GM21528 (cell line): ENCODE results near the gene SLC8A2.

Experiments
- ATAC-seq: cut with Tn5 transposase; IDR thresholded peaks from one replicate; pipeline ENCODE4 v1.9.1; 2021; ENCODE audit warnings: mild to moderate bottlenecking, moderate library complexity; ENCODE audit not compliant: unreplicated experiment, low FRiP score

Gene SLC8A2

DNA sequence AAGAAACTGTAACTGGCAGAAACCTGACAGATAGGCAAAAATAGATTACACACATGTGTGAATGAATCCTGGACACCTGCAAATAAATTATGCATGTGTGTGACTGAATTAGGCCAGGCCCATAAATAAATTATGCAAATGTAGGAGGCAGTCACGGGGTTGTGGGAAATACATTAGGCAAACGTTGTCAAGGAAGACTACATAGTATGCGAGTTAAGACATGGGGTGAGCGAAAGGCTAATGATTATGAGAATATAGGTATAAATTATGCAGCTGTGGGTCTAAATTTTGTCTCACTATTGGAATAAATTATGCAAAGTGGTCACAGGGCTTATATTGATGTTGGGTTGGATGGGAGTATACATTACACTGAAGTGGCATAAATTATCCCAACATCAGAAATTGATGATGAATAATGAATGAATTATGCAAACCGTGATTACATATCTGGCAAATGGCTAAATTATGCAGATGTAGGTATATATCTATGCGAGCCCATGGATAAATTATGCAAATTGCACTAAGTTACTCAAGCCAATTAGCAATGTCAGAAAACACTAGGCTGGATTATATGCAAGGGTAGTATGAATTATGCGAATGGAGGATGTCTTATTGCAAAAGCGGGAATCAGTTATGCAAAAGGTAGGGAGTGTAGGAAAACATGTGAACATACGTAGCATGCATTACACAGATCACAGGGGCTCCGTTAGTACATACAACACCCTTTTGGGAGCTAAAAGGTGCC, 6.8 kb downstream of the SLC8A2 start:
- ATAC-seq: no peak

DNA sequence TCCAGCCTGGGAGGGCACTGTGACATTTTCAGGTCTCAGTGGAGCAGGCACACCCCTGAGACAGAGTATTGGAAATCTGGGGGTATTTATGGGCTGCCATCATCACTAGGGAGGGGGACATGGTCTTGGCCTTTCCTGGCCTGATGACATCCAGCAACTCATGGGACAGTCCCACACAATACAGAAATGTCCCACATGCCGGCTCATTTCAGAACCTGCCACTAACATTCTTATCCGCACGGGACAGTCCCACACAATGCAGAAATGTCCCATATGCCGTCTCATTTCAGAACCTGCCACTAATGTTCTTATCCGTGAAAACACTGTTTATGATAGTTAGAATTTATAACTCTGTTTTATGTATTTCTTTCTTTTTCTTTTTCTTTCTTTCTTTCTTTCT, 9.8 kb downstream of the SLC8A2 start:
- no peak for ATAC-seq

DNA sequence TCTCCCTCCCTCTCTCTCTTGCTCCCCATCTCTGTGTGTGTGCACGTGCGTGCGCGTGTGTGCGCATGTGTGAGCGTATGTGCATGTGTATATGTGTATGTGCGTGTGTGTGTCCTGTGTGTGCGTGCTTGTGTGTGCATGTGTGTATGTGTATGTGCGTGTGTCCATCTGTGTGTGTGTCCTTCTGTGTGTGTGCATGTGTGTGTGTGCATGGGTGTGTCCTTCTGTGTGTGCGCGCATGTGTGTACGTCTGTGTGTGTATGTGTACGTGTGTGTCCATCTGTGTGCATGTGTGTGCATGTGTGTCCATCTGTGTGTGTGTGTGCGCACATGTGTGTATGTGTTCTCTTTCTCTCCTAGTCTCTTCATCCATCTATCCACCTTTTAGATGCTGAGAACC, 12.2 kb downstream of the SLC8A2 start:
- no peak for ATAC-seq

DNA sequence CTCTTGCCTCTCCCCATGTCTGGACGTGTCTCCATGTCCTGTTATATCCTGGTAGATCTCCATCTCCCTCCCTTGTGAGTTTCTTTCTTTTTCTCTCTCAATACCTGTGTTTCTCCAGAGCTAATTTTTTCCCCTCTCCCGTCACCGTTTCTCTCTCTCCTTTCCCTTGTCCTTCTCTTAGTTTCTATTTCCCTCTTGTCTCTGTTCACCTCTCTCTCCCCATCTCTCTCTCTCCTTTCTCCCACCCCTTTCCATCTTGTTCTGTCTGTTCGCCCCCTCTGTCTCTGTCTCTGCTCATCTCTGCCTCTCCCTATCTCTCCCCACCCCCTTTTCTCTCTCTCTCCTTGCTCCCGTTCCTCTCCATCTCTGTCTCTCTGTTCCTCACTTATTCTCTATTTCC, 13.0 kb downstream of the SLC8A2 start:
- no peak for ATAC-seq

DNA sequence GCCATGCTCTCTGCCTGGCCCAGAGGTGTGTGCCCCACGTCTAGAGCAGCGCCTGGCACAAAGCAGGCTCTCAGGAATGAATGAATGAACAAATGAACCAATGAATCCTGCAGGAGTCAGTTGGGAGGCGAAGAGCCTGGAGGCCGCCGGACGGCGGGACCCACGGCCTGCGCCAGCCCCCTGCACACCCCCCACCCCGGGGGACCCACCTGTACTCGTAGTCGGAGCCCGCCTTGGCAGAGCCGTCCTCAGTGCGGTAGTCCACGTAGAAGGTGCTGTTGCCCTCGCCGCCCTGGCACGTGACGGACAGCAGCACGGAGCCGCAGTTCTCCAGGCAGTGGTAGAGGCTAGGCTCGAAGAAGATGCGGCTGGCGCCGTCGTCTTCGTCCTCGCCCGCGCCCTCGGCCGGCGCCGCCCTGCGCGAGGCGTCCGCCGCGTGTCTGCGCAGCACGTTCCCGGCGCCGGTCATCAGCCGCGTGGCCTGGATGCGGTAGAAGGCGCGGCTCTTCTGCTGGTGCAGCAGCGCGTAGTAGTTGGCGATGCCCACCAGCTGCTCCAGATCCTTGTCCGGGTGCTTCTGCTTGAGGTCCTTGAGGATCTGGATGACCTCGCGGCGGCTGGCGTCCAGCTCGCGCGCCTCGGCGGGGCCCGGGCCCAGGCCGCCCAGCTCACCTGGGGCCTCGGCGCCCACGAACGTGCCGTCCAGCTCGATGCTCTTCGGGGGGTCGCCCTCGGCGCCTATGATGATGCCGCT, 14.8 kb downstream of the SLC8A2 start:
- no peak for ATAC-seq

DNA sequence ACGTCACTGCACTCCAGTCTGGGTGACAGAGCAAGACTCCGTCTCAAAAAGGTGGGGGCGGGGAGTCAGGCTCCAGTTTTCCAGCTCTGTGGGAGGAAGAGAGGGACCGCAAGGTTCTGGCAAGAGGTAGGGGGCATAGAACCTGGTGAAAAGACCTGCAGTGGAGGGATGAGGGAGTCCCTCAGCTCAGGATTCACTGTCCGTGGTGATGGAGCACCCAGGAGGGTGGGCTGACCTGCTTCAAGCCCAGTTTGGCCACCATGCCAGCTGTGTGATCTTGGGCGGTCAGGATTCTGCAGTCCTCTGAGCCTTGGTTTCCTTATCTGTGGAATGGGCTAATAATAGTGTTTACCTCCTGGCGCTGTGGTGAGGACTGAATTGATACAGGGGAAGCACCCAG, 21.2 kb downstream of the SLC8A2 start:
- no peak for ATAC-seq

DNA sequence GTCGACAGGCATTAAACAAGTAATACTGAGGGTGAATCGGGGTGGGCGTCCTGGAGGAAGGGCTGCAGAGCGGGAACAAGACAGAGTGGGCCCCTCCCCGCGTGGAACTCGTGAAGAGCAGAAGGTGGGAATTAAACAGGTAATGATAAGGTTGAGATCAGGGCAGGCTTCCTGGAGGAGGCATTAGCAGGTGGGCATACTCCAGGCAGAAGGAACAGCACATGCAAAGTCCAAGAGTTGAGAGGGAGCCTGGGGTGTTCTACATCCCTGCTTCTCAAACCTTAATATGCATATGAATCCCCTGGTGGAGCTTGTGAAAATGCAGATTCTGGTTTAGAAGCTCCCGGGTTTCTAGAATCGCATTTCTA, 23.3 kb downstream of the SLC8A2 start:
- no peak for ATAC-seq

DNA sequence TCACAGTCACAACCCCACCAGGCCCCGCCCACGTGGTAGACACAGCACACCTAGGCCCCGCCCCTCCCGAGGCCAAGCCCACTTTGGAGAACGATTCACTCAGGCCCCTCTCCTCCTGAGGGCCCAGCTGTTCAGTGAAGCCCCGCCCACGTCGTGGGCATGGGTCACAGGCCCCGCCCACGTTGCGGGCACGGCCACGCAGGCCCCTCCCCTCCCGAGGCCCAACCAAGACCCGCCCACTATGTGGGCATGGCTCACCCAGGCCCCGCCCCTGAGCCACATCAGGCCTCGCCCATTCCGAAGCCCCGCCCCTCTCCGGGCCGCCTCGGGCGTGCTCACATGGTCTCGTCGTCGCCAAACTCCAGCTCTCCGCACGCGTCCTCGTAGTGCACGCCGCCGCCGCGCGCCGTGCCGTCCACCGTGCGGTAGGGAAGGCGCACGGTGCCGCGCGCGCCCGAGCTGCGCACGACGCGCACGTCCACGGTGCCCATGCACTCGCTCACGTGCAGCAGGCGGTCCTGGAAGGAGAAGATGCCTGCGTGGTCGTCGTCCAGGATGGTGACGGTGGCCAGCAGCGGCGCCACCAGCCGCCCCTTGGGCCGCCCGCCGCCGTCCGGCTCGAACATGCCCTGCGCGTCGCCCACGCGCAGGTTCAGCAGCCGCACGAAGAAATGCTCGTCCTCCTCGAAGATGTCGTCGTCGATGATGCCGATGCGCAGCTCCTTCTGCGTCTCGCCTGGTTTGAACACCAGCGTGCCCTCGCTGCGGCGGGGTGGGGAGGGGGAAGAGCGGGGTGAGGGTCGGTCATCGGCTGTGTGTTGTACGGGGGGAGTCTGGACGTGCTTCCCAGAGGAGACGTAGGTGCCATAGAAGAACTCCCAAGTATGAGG, 24.0 kb downstream of the SLC8A2 start:
- no peak for ATAC-seq

DNA sequence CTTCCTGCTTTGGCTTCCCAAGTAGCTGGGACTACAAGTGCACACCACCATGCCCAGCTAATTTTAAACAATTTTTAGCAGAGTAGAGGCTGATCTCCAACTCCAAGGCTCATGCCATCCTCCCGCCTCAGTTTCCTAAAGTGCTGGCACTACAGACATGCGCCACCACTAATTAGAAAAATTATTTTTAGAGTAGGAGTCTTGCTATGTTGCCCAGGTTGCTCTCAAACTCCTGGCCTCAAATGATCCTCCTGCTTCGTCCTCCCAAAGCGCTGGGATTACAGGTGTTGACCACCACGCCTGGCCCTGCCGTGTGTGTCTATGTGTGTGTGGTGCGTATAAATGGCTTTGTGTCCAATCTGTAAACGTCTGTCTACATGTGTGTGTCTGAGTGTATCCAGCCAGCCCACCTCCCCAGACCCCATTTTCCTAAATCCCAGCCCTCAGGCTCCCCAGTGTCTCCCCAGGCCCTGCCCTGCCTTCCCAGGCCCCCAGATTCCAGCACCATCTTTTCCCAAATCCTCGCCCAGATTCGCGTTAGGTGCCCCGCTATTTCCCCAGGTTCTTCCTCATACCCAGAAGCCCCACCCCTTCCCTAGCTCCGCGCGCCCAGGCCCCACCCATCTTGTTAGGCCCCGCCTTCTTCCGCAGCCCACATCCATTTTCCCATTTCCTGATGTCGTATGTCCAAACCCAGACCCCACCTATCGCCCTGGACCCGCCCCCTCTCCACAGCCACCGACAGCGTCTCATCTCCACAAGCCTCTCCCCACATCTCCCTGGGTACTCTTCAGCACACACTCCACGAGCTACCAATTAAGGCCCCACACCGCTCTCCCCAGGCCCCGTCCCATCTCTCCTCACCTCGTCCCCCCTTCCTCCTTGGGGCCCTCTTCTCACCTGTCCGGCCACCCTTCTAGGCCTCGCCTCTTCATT, 24.9 kb downstream of the SLC8A2 start:
- ATAC-seq: no peak

DNA sequence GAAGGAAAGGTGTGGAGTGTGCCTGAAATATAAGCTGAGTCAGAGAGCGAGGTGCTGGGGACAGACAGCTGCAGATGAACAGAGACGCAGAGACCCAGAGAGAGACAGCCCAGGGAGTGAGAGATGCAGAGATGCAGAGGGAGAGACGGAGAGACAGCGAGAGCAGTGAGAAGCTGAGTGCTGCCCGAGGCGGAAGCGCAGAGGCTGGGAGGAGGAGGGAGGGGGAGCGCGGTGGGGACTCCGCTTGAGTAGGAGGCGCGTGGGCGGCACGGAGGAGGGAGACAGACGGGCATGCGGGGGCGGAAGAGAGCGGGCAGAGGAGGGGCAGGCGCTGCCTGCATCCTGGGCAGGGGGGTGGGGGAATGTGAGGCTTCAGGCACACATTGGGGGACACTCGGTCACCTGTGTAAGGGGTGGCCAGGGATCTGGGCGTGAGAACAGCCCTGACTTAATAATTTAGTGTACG, 25.7 kb downstream of the SLC8A2 start:
- no peak for ATAC-seq

DNA sequence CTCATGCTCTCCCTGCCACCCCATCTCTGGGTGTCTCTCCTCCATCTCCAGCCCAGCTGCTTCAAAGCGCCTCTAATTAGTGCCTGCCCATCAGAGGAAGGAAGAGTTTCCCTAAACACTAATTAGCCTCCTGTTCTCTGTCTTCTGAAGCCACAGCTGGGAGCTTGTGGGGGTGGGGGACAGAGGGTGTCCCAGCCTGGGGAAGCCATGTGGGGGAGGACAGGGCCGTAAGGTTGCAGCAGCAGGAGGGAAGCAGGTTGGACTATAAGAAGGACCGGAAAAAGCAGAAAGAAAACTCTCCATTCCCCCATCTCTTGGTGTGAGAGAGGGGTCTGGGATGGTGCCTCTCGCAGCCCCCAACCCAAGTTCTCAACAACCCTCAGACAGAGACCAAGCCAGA, 26.2 kb downstream of the SLC8A2 start:
- ATAC-seq: no peak

DNA sequence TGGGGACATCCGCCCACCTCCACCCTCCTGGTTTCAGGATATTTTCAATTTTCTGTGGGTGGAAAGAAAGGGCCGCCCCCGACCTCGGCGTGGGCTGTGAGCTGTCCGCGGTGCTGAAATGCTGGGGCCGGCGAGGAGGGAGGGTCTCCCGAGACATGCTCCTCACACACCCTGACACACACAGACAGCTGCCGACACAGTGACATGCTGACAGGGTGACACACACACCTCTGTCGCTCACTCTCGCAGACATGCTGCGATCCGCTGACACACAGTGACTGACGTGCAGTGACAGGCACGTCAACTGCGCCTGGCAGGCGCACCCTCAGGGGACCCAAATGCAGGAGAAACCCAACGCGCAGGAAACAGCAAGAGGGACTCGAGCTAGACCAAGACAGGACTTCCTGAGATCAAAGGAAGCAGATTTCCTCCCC, 27.3 kb downstream of the SLC8A2 start:
- no peak for ATAC-seq

DNA sequence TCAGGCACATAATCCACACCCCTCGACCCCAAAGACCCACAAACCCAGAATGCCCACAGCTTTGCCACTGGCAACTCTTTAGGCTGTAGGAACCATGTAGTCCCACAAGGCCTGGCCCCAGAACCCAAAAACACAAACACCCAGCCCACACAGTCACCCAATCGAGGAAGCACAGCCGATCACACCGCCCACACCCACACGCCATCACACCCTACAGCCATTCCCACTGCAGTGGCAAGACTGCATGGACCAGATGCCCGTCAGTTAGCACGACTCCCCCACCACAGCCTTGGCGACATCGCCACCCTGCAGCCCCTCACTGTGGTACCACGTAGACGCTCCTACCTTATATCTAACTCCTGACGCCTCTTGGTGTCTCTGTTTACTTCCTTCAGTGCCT, 28.4 kb downstream of the SLC8A2 start:
- ATAC-seq: no peak

DNA sequence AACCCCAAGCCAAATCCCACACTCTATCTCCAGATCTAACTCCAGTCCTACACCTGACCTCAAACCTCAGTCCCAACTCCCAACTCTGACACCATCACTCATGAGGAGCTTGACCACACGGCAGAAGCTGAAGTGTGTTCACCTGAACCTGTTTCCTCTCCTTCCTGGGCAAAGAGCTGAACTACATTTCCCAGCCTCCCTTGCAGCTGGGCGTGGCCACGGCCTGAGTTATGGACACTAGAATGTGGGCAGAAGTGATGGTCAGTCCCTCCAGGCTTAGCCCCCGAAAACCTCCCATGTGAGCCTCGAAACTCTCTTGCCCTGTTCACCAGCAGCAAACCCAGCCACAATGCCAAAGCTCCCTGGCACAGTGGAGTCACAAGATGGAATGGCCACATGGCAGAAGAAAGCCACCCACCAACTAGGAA, 32.9 kb downstream of the SLC8A2 start:
- ATAC-seq: no peak

DNA sequence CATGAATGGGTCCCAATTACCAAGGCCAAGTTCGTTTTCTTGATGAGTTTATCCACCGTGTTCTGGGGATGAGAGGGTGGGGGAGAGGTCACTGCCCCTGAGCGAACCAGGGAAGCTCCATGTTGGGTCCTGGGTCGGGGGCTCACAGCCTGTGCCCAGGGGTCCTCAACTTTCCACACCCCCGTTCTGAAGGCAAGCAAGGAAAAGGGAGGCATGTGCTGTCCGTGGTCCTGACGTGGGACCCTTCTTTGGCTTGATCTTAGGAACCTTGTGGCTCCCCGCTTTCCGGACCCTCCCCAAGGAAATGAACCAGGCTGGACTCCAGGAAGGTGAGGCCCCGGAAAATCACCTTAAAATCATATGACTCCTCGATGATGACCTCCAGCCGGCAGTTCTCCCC, 34.2 kb downstream of the SLC8A2 start:
- no peak for ATAC-seq

DNA sequence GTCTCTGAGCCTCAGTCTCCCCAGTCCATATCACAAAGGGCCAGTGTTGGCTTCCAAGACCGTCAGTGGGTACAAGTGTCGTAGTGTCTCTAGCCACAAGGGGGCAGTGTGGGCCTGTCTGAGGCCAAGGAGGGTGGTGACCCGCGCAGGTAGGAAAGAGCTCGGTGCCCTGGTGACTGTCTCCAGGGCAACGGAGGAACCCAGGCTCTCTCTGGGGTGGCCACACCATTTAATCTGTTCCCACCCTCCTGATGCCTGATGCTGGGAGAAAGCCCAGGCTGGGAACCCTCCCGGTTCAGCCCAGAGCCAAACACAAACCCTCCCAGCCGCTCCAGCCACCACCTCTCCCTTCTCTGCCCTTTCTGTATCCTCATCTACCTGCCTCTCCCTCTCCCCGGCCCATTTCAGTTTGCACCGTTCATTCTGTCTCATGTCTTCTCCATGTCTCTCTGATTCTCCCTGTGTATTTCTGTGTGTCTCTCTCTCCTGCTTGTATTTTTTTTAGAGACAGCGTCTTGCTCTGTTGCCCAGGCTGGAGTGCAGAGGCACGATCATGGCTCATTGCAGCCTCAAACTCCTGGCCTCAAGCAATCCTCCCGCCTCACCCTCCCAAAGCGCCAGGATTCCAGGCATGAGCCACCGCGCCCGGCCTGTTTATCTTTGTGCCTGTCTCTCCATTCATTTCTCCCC, 34.8 kb downstream of the SLC8A2 start:
- ATAC-seq: no peak

DNA sequence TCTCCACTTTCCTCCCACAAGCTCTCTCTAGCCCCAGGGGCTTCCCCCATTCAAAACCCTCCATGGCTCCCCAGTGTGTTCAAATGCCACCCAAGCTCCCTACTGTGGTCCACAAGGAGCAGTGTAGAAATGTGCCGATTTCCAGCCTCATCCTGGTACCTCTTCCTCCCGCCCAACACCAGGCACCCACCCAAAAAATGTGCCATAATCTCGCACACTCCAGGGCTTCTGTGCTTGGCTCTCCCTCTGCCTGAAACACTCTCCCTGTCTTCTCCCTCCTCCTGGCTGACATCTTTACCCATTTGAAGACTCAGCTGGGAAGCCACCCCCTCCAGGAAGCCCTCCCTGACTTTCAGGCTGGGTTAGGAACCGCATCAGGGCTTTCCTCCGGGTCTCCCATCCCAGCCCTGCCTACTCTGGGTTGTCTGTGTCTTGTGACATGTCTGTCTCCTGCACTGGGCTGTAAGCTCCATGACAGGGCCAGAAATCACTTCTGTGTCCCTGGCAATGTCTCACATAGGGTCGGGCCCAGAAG, 35.7 kb downstream of the SLC8A2 start:
- no peak for ATAC-seq

DNA sequence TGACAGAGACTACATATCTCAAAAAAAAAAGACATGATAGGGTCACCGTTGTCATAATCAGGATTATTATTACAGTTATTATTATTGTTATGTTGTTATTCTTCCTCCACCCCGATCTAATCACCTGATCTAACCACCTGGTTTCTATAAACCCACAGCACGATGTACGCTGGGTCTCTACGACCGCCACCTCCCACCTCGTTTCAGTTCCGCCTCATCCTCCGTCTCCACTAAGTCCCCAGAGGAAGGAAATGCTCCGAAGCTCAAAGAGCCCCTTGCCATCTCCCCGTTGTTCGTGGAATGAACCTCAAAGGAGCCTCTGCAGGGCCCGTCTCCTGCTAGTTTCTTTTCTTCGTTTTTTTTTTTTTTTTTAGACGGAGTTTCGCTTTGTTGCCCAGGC, 36.5 kb downstream of the SLC8A2 start:
- ATAC-seq: no peak

DNA sequence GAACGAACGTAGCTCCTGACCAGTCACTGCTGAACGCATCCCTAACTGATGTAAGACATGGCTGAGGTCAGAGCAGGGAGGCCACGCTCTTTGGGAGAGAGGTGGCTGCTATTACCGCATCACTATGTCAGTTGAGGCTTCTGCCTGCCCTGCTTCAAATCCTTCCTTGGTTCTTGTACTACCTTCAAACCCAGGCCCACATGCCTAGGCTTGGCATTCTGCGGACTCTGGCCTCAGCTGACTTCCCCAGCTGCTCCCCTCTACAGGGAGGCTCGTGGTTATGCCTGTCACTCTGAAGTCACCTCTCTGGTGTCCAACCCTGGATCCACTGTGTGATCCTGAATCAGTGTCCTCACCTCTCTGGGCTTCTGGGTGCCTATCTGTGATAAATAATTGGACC, 37.6 kb downstream of the SLC8A2 start:
- no peak for ATAC-seq
